OCI-LY3 (cell line): Measurements from ENCODE around the gene FAAP100.

ENCODE experiments used
- H2AFZ ChIP-seq: fragments of 200-600, 300-600 bp; shearing (Covaris generic); 2 replicates; pipeline ENCODE4 v1.6.0; 2014; ENCODE audit warnings: antibody characterized with exemption, low read depth, low read length
- H3K27ac ChIP-seq: fragments of 200-600, 300-600 bp; sonication (generic); 2 replicates; pipeline ENCODE4 v1.5.1; 2014; ENCODE audit warnings: mild to moderate bottlenecking, low read length, moderate library complexity, mixed read lengths
- H3K27me3 ChIP-seq: fragments of 200-600, 300-600 bp; sonication (generic); 2 replicates; pipeline ENCODE4 v1.6.1; 2014; ENCODE audit warnings: low read depth, low read length, mixed read lengths
- H3K36me3 ChIP-seq: fragments of 200-600, 300-600 bp; sonication (generic); replicated peaks from 2 replicates; pipeline ENCODE3; 2014; ENCODE audit warnings: low read depth, low read length, mixed read lengths
- H3K4me1 ChIP-seq: fragments of 300-600, 200-600 bp; sonication (generic); 2 replicates; pipeline ENCODE4 v1.6.1; 2014; ENCODE audit warnings: low read length, mixed read lengths
- H3K4me2 ChIP-seq: fragments of 200-600, 300-600 bp; sonication (generic); 2 replicates; pipeline ENCODE4 v1.6.1; 2014; ENCODE audit warnings: low read length, mixed read lengths
- H3K4me3 ChIP-seq: fragments of 300-600, 200-600 bp; sonication (generic); 2 replicates; pipeline ENCODE4 v1.5.1; 2014; ENCODE audit warnings: antibody characterized with exemption, mild to moderate bottlenecking, low read length, moderate library complexity
- H3K79me2 ChIP-seq: fragments of 300-600, 200-600 bp; shearing (Covaris generic); 2 replicates; pipeline ENCODE4 v1.6.1; 2014; ENCODE audit warnings: mild to moderate bottlenecking, low read length, mixed read lengths
- H3K9ac ChIP-seq: fragments of 300-600, 200-600 bp; shearing (Covaris generic); 2 replicates; pipeline ENCODE4 v1.6.0; 2014; ENCODE audit warnings: mild to moderate bottlenecking, low read length, moderate library complexity
- H3K9me3 ChIP-seq: fragments of 200-600, 300-600 bp; shearing (Covaris generic); 2 replicates; pipeline ENCODE4 v1.6.1; 2014; ENCODE audit warnings: low read length, mixed read lengths; ENCODE audit not compliant: insufficient read depth
- H4K20me1 ChIP-seq: fragments of 200-600, 300-600 bp; sonication (generic); 2 replicates; pipeline ENCODE4 v1.6.1; 2016; ENCODE audit warnings: low read length, mixed read lengths; ENCODE audit not compliant: insufficient read depth
- CTCF ChIP-seq: fragments of 200-600, 300-600 bp; sonication (generic); IDR thresholded peaks from 2 replicates; pipeline ENCODE4 v1.5.1; 2014; ENCODE audit warnings: antibody characterized with exemption, low read length, low read depth
- EZH2phosphoT487 ChIP-seq: fragments of 200-600 bp; shearing (Covaris generic); IDR thresholded peaks from 2 replicates; pipeline ENCODE4 v1.6.1; 2018; ENCODE audit warnings: antibody characterized with exemption, mixed run types, low read depth

Gene FAAP100

DNA sequence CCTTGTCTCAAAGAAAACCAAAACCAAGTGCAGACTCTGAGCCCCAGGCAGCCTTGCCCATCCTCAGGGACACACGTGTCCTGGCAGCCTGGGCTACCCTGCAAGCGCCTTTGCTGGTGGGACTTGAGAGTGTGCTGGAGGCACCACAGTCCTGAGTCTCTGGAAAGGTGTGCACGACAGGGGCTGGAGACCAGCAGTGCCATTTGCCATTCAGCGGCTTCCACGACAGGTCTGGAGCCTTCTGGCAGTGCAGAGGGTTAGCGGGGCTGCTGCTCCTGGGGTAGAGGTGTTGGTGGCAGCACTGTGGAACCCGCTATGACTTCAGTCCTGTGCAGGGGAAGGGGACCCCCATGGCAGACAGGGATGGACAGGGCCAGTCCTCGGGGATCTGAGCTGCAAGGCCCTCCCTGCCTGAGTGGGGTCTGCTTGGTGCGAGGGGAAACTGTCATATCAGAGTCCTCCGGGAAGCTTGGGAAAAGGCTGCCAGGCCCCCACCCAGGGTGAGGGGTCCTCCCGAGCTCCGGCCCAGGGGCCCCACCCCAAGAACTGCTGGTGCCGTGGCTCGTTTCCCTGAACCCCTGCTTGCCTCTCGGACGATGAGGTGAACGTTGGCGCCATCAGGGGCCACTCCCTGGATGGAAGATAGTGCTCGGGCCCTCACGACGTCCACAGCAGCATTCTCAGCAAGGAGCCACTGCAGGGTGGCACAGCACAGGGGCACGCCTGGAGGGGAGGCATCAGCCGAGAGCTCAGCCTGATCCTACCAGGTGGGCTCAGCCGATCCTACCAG lies 6.8 kb downstream of the FAAP100 start:
- Histone ChIP-seq H3K4me1 (no peaks in the 10 kb centered on the region), H4K20me1 (no peaks in the 10 kb centered on the region), H3K27ac (no peak overlapping the region), H3K79me2 (peaks cover 2% of the 10 kb centered on the region; the same call in 1 of the 2 replicates), H3K9ac (no peak overlapping the region), H2AFZ (no peak overlapping the region), H3K36me3 (peaks cover 10% of the 10 kb centered on the region), H3K4me3 (no peak overlapping the region), H3K27me3 (no peaks in the 10 kb centered on the region), H3K9me3 (no peaks in the 10 kb centered on the region), H3K4me2 (no peak overlapping the region)
- TF ChIP-seq EZH2phosphoT487: no peak
- no peak for TF ChIP-seq CTCF

GRCh38 chr17:81544281-81544974 lies 7.7 kb downstream of the FAAP100 start:
- Histone ChIP-seq H3K27me3 (no peaks in the 10 kb centered on the region), H3K79me2 (no peaks in the 10 kb centered on the region), H2AFZ (no peak overlapping the region), H3K4me1 (no peaks in the 10 kb centered on the region), H3K27ac (no peak overlapping the region), H3K9ac (no peak overlapping the region), H3K9me3 (no peaks in the 10 kb centered on the region), H3K36me3 (peaks cover 1% of the 10 kb centered on the region), H3K4me3 (no peak overlapping the region), H3K4me2 (no peak overlapping the region), H4K20me1 (no peaks in the 10 kb centered on the region)
- TF ChIP-seq CTCF (no peak), EZH2phosphoT487 (no peak)

DNA sequence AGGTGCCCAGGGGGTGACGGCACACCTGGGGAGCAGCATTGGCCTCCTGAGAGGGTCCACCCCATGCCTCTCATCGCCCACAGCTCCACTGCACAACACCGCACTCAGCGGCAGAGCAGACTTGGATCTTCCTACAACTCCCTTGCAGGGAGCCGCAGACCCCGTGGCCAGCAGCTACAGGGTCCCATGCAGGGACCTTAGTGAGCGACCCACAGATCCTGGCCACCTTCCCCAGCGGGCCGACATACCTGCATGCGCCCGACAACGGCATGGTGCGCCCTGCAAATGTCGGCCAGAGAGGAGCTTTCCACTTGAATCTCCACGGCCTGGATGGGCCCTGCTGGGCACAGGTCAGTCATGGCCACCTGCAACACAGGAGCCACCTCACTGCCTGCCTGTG lies 8.4 kb downstream of the FAAP100 start:
- Histone ChIP-seq H3K9ac (no peak overlapping the region), H3K27ac (no peak overlapping the region), H2AFZ (no peak overlapping the region), H3K27me3 (no peaks in the 10 kb centered on the region), H3K4me1 (no peaks in the 10 kb centered on the region), H3K9me3 (no peaks in the 10 kb centered on the region), H3K79me2 (no peaks in the 10 kb centered on the region), H3K4me3 (no peak overlapping the region), H3K36me3 (no peaks in the 10 kb centered on the region), H4K20me1 (no peaks in the 10 kb centered on the region), H3K4me2 (no peak overlapping the region)
- TF ChIP-seq EZH2phosphoT487: no peak
- no peak for TF ChIP-seq CTCF

DNA sequence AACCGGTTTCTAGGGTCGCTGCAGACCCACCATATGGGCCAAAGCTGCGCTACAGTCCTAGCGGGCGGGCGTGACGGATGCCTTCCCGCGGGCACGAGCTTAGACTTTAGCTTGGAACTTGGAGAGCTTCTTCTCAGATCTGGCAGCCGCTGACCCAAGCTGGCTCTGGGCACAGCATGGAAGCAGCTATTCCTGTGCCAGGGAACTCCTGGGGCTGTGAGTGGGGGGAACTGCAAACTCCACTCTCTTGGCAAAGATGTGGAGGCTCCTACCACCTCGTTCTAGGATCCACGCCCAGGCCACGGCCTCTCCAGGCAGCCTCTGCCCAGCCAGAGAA lies 8.8 kb downstream of the FAAP100 start:
- no peaks in the 10 kb centered on the region for H3K27me3 ChIP-seq
- no peak overlapping the region for H2AFZ ChIP-seq
- H4K20me1 ChIP-seq: no peaks in the 10 kb centered on the region
- no peak overlapping the region for H3K27ac ChIP-seq
- no peaks in the 10 kb centered on the region for H3K4me1 ChIP-seq
- H3K36me3 ChIP-seq: no peaks in the 10 kb centered on the region
- no peak overlapping the region for H3K4me3 ChIP-seq
- H3K79me2 ChIP-seq: no peaks in the 10 kb centered on the region
- no peak overlapping the region for H3K9ac ChIP-seq
- no peak overlapping the region for H3K4me2 ChIP-seq
- H3K9me3 ChIP-seq: no peaks in the 10 kb centered on the region
- no peak for TF ChIP-seq CTCF
- no peak for TF ChIP-seq EZH2phosphoT487
